DMS53 treated with DMSO at 0.1 percent for 48 hours (cell line): Measurements from ENCODE around the gene RMRP.
"Not testable (repeated sequence)": the region's sequence is repeated elsewhere in the genome, so short reads cannot be mapped to it uniquely, and the experiment has no call there.

ENCODE experiments used
- DNase-seq: peaks from one replicate; lab custom pipeline; 2025; ENCODE audit not compliant: unreplicated experiment; lab: John Stamatoyannopoulos, UW

The RMRP gene

GRCh38 chr9:35615981-35616680 lies 41.7 kb downstream of the RMRP start:
- DNase-seq: no peak

- DNase-seq: no peak
Observed at GRCh38 chr9:35612843-35613242, 45.0 kb downstream of the RMRP start.

- not testable (repeated sequence) for DNase-seq
Observed at GRCh38 chr9:35612066-35612465, 45.8 kb downstream of the RMRP start.

GRCh38 chr9:35611230-35611797 lies 46.5 kb downstream of the RMRP start:
- DNase-seq: no peak

- no peak for DNase-seq
Observed at GRCh38 chr9:35609820-35610163, 48.0 kb downstream of the RMRP start.

GRCh38 chr9:35609001-35609819 lies 48.6 kb downstream of the RMRP start:
- DNase-seq: no peak

GRCh38 chr9:35608221-35608620 lies 49.6 kb downstream of the RMRP start:
- no peak for DNase-seq
